HepG2 (cell line): ENCODE data around the gene CCDC85A. TPM values are rescaled to one million over a fixed set of nuclear protein-coding genes. Genes with fewer than 3 reads are reported as not detected.

Source experiments
- ATAC-seq: fragments of 200-7000 bp; cut with Tn5 transposase; 3 replicates; pipeline ENCODE4 v1.9.1; 2020; ENCODE audit warnings: mild to moderate bottlenecking, moderate library complexity
- BruUV-seq: library from RNA; stranded (reverse); fragments of 400-500 nt; replicated peaks from 2 replicates; lab custom pipeline; 2021; lab: Mats Ljungman, UMichigan
- CTCF ChIA-PET: fragments of 300-600 bp; formaldehyde crosslinking; extraction: SDS; loops from one replicate; lab custom pipeline; 2021; ENCODE audit warnings: low total read pairs, inconsistent platforms, low intra/inter-chr PET ratio; lab: Yijun Ruan, JAX
- POLR2A ChIA-PET: fragments of 350-600 bp; sonication (Branson Sonifier 250); formaldehyde crosslinking; loops from one replicate; lab custom pipeline; 2020; ENCODE audit warnings: antibody characterized with exemption, inconsistent platforms; lab: Yijun Ruan, JAX
- DNase-seq: peaks from one replicate; pipeline ENCODE4 v3.0.0-alpha.2; 2015; ENCODE audit warnings: low spot score
- FAIRE-seq: peaks from 3 replicates; lab custom pipeline; 2011; peaks lifted over from hg19 to GRCh38; lab: Jason Lieb, UNC
- H2AFZ ChIP-seq: one replicate; pipeline ENCODE4 v1.6.1; 2011; ENCODE audit warnings: low read length, inconsistent platforms
- H3K27ac ChIP-seq: fragments of 300-600 bp; 3 replicates; pipeline ENCODE4 v1.8.0; 2011; ENCODE audit warnings: mixed run types, mild to moderate bottlenecking, mixed read lengths, low read length, inconsistent platforms; ENCODE audit not compliant: insufficient read depth; ENCODE audit errors: extremely low read length
- H3K27me3 ChIP-seq, 2 experiments: fragments of 200-600 bp in 1 of 2; 2 replicates in 1 of 2; 3 replicates in 1 of 2; pipeline versions ENCODE4 v1.6.0 to v1.8.0; 2011; ENCODE audit warnings: low read length in 2 of 2, mild to moderate bottlenecking in 2 of 2, moderate library complexity in 2 of 2, inconsistent platforms in 1 of 2; ENCODE audit not compliant: insufficient read depth in 2 of 2, control insufficient read depth in 1 of 2
- H3K36me3 ChIP-seq, 2 experiments: fragments of 200-600 bp in 1 of 2; replicated peaks in 1 of 2; 2 replicates in 1 of 2; 3 replicates in 1 of 2; pipeline versions ENCODE4 v1.5.1 to v1.8.0; 2011; ENCODE audit warnings: low read length in 2 of 2, inconsistent platforms in 1 of 2; ENCODE audit not compliant: insufficient read depth in 2 of 2, control insufficient read depth in 1 of 2
- H3K4me1 ChIP-seq: 2 replicates; pipeline ENCODE4 v1.5.1; 2012; ENCODE audit warnings: low read length, inconsistent platforms; ENCODE audit not compliant: insufficient read depth
- H3K4me2 ChIP-seq: 2 replicates; pipeline ENCODE4 v1.6.0; 2011; ENCODE audit warnings: low read depth, low read length, inconsistent platforms
- H3K4me3 ChIP-seq, 3 experiments: fragments of 200-600 bp in 1 of 3; sonication (generic), shearing (Covaris generic) in 1 of 3; replicated peaks in 1 of 3; 2 replicates each; pipeline ENCODE4 v1.5.1; 2011 to 2016; ENCODE audit warnings: low read length in 3 of 3, inconsistent platforms in 2 of 3, low read depth in 2 of 3, mild to moderate bottlenecking in 2 of 3, control low read depth in 1 of 3, mixed read lengths in 1 of 3; ENCODE audit not compliant: insufficient read depth in 1 of 3
- H3K79me2 ChIP-seq: one replicate; pipeline ENCODE4 v1.6.1; 2011; ENCODE audit warnings: low read length, inconsistent platforms; ENCODE audit not compliant: insufficient read depth
- H3K9ac ChIP-seq: 2 replicates; pipeline ENCODE4 v1.6.0; 2011; ENCODE audit warnings: mild to moderate bottlenecking, low read depth, low read length, inconsistent platforms; ENCODE audit not compliant: insufficient read depth
- H3K9me3 ChIP-seq: 2 replicates; pipeline ENCODE4 v1.5.1; 2012; ENCODE audit warnings: mild to moderate bottlenecking, low read length
- H4K20me1 ChIP-seq: 2 replicates; pipeline ENCODE4 v1.6.0; 2011; ENCODE audit warnings: inconsistent platforms, mild to moderate bottlenecking, low read length, moderate library complexity; ENCODE audit not compliant: insufficient read depth
- ATAD3A ChIP-seq: sonication (generic); formaldehyde crosslinking; IDR thresholded peaks from 2 replicates; pipeline ENCODE4 v1.4.0; 2020; ENCODE audit warnings: missing genetic modification reagents
- CTCF ChIP-seq: sonication (generic); formaldehyde crosslinking; IDR thresholded peaks from 2 replicates; pipeline ENCODE4 v1.5.0; 2020; ENCODE audit warnings: mild to moderate bottlenecking, missing genetic modification reagents, moderate library complexity
- FLYWCH1 ChIP-seq: sonication (generic); formaldehyde crosslinking; IDR thresholded peaks from 2 replicates; pipeline ENCODE4 v1.8.1; 2023; ENCODE audit warnings: mild to moderate bottlenecking, missing genetic modification reagents
- GATAD2A ChIP-seq: IDR thresholded peaks from 2 replicates; pipeline ENCODE4 v1.6.1; 2016
- PHF8 ChIP-seq: sonication (generic); formaldehyde crosslinking; IDR thresholded peaks from 2 replicates; pipeline ENCODE4 v1.5.0; 2020; ENCODE audit warnings: missing genetic modification reagents
- TFDP2 ChIP-seq: sonication (generic); formaldehyde crosslinking; IDR thresholded peaks from 2 replicates; pipeline ENCODE4 v1.4.0; 2020; ENCODE audit warnings: missing genetic modification reagents
- ZKSCAN8 ChIP-seq: IDR thresholded peaks from 2 replicates; pipeline ENCODE4 v1.6.1; 2016; ENCODE audit warnings: borderline replicate concordance, missing genetic modification reagents, missing compliant biosample characterization
- WGBS: methylation state at CpG from one replicate; pipeline ENCODE4 v1.1.6; 2017; ENCODE audit warnings: low lambda C conversion rate; 5-methylcytosine and 5-hydroxymethylcytosine counted together
- in situ Hi-C: cut with HindIII; loops from 2 replicates; pipeline ENCODE4 v1.10.0; 2017; ENCODE audit warnings: low pct_unique_long_range_greater_than_20kb; ENCODE audit not compliant: extremely low pct_ligation_motif_present
- intact Hi-C: fragments of 100-400 bp; cut with micrococcal nuclease; formaldehyde crosslinking; loops from one replicate; pipeline ENCODE4 v1.10.0; 2022; ENCODE audit not compliant: unreplicated experiment
- polyA plus RNA-seq, 8 experiments: library from polyadenylated mRNA; depleted of rRNA in 3 of 8; stranded (reverse) in 7 of 8; unstranded in 1 of 8; fragments of >200 nt; fragmentation: Illumina TruSeq in 4 of 8; extraction: Trizol in 4 of 8; gene quantifications; 2 replicates each; pipeline versions ENCODE4 v1.2.1 to v1.2.3, GENCODE V29; 2011 to 2016; ENCODE audit warnings: low read depth in 4 of 8, missing spikeins in 1 of 8, mixed read lengths in 1 of 8; ENCODE audit not compliant: insufficient read depth in 1 of 8
- total RNA-seq, 5 experiments: library from RNA; depleted of rRNA; stranded (reverse); fragments of >200 nt; fragmentation: Illumina TruSeq; extraction: Trizol; gene quantifications; 2 replicates each; pipeline ENCODE4 v1.2.3, GENCODE V29; 2016; ENCODE audit warnings: low read depth in 1 of 5

CCDC85A gene
- total and polyA plus RNA-seq, 2 of the 13 experiments (the other 11 are each of a cell fraction or from before 2014, with no cell fraction given) = not detected

- CTCF ChIA-PET = no interaction called here
- H3K4me2 ChIP-seq = no peak overlapping the region
- no peaks in the 10 kb centered on the region for H3K4me1 ChIP-seq
- no peak overlapping the region for H2AFZ ChIP-seq
- H3K36me3 ChIP-seq = no peaks in the 10 kb centered on the region
- no peak for ATAC-seq
- POLR2A ChIA-PET = no interaction called here
- no peak for FAIRE-seq
- DNase-seq = no peak
- no peak for TF ChIP-seq ZKSCAN8
- H3K79me2 ChIP-seq = no peaks in the 10 kb centered on the region
- no peaks in the 10 kb centered on the region for H3K27me3 ChIP-seq
- in situ Hi-C loops (no loop called here), intact Hi-C loops (no loop called here)
- no peak overlapping the region for H3K9ac ChIP-seq
- no TSS peak for BruUV-seq
- no peak overlapping the region for H3K4me3 ChIP-seq
- no peaks in the 10 kb centered on the region for H4K20me1 ChIP-seq
- 13% methylated on average over 2 of the region's 2 CpGs for WGBS
- no peak overlapping the region for H3K27ac ChIP-seq
- 0 out of 2 replicates have a peak, but pooled peaks cover 6% of the 10 kb centered on the region for H3K9me3 ChIP-seq
Measured at GRCh38 chr2:56287974-56288373, 104.2 kb downstream of the CCDC85A start.

- Histone ChIP-seq H3K4me3 (no peak overlapping the region), H3K36me3 (no peaks in the 10 kb centered on the region), H3K27ac (no peak overlapping the region), H3K9me3 (0 out of 2 replicates have a peak, but pooled peaks cover 6% of the 10 kb centered on the region), H2AFZ (no peak overlapping the region), H4K20me1 (no peaks in the 10 kb centered on the region), H3K9ac (no peak overlapping the region), H3K27me3 (no peaks in the 10 kb centered on the region), H3K79me2 (no peaks in the 10 kb centered on the region), H3K4me2 (no peak overlapping the region), H3K4me1 (no peaks in the 10 kb centered on the region)
- ChIA-PET CTCF (no interaction called here), POLR2A (no interaction called here)
- ATAC-seq = no peak
- intact Hi-C loops (no loop called here), in situ Hi-C loops (no loop called here)
- TF ChIP-seq ATAD3A (CRISPR knock-in tag) (no peak), CTCF (CRISPR knock-in tag) (0 out of 2 replicates have a peak, but pooled peaks have one; percentile 7), FLYWCH1 (CRISPR knock-in tag) (no peak), TFDP2 (CRISPR knock-in tag) (no peak), PHF8 (CRISPR knock-in tag) (no peak), GATAD2A (CRISPR knock-in tag) (no peak)
- no peak for DNase-seq
- no peak for FAIRE-seq
- 16% methylated on average over 2 of the region's 2 CpGs for WGBS
- no TSS peak for BruUV-seq
Measured at GRCh38 chr2:56288838-56289580, 105.2 kb downstream of the CCDC85A start.
